Cardiac septum (tissue), 1 donor: ENCODE measurements around the gene SLX9. TPM values are rescaled to one million over a fixed set of nuclear protein-coding genes. Genes with fewer than 3 reads are reported as not detected.
"Not testable (repeated sequence)": the region's sequence is repeated elsewhere in the genome, so short reads cannot be mapped to it uniquely, and the experiment has no call there.

ENCODE experiments used
- DNase-seq: peaks from one replicate; pipeline ENCODE4 v3.0.0-alpha.2; 2020; ENCODE audit warnings: low spot score
- intact Hi-C: fragments of 100-400 bp; cut with DNase I; formaldehyde crosslinking; loops from one replicate; pipeline ENCODE4 v1.14.0; 2022
- total RNA-seq: library from RNA; stranded (reverse); fragmentation: NEBNext Ultra II Directional; extraction: Animal tissue kit (Norgen Biotek cat#: 25700); gene quantifications from one replicate; pipeline ENCODE4 v1.2.1, GENCODE V29; 2021
- donor health status: DM: no; HTN: no; CAD: no.

The SLX9 gene
- total RNA-seq, 1 donor from 2014 or later: 35.8 TPM

DNA sequence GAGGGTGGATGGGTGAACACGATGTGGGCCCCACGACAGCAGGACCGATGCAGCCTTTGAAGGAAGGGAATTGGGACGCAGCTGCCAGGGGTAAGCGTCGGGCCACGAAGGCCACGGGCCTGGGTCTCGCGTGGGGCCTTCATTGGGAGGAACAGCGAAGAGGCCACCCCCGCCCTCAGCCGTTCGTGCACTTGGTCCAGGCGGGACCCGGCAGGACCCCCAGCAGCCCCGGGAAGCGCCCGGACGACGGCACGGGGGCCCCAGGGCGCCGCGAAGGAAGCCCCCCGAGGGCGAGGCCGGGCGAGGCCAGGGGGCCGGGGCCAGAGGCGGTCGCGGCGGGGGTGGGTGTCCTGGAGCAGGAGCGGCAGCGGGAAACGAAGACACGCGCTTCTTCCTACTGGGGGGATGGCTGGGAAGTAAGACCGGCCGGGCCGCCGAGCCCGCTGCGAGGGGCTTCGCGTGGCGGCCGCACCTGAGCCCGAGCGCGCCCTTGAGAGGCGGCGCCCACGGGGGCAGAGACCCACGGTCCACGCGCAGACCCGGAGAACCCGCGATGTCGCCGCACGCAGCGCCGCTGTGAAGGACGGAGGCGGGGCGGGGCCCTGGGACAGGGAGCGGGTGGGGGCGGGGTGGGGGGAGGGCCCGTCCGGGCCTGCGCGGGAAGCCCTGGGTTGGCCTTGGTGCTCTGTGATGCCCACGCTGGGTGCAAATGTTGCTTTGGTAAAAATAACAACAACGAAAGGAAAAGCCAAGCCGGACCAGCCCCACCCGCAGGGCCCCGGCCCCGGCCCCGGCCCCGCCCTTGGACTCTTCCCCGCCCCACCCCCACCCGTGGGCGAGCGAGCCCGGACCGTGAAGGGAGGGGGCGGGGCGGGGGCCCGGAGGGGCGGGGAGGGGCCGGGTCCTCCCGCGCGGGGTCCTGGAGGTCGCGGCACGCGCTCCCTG lies 78.6 kb downstream of the SLX9 start:
- intact Hi-C loops: no loop called here
- peak; percentile 67 for DNase-seq

DNA sequence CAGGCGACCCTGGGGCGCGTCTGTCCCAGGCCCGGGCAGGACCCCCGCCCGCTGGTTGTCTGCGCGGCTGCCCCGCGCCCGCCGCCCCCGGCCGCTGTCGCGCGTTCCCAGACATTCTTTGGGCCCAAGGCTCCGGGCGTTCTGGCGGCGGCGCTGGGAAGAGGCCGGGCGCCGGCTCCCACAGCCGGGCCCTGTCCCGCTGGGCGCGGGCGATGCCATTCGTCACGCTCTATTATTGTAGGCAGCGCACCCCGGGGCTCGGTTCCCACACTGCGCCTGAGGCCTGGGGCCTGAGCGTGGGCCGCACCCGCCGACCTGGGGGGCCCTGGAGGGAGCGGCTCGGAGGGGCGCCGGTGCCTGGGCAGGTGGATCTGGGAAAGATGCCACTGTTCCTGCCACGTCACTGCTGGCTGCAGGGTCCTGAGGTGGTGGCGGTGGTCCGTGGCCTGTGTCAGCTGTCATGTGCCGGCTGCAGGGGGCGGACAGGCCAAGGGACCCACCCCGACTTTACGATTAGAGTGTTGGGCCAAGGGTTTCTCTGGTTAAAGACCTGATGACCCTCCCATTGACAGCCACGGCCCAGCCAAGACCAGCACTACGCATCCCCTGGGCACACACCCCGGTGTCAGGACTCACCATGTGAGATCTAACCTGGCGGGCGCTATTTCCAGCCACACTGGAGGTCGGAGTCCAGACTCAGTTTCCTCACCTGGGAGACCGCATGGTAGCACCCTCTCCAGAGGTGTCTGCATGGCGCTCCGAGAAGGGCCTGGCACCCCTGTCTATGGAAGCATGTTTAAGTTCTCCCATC lies 79.5 kb downstream of the SLX9 start:
- intact Hi-C loops: no loop called here

GRCh38 chr21:45019887-45020537 lies 80.2 kb downstream of the SLX9 start:
- intact Hi-C loops: no loop called here
- DNase-seq: peak; percentile 73

More for the DNA sequence above, 79.5 kb downstream of the SLX9 start:
- DNase-seq: peak; percentile 73

GRCh38 chr21:45020629-45021427 lies 81.0 kb downstream of the SLX9 start:
- intact Hi-C loops: no loop called here
- peak; percentile 35 for DNase-seq

DNA sequence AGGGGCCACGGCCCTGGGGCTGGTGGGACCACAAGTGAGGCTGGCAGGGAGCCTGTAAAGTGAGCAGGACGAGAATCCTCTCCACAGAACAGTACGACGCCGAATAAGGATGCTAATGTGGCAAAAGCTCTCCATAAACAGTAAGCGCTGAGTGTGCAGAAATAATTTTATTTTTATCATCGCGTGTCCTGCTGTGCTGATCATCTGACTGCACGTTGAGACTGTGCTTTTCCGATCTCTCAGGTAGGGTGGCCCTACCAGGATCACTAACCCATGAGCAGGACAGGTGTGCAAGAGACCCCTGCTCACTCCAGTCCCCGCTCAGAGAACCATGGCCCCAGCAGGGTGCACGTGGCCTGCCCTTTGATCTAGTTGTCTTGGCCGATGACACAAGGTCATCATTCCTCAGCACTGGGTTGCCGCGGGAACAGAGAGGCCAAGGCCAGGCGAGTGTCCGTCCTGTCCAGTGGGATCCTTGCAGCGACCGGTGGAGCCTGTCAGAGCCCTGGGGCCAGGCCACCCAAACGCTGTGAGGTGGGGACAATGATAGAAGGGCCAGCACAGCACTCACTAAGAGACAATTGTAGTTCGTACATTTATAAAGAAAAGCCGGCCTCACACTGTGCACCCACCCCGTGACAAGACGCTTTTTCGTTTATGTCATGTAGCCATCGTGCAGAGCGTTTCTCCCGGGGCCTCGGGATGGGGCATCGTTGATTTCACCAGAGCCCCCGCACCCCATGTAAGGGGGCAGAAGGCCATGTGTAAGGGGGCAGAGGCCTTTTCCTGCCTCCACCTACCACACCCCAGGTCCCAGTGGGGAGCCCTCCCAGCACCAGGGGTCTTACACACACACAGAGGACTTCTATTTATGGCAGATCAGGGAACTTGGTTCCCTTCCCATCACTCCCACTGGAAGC lies 81.9 kb downstream of the SLX9 start:
- intact Hi-C loops: no loop called here
- peak; percentile 66 for DNase-seq

DNA sequence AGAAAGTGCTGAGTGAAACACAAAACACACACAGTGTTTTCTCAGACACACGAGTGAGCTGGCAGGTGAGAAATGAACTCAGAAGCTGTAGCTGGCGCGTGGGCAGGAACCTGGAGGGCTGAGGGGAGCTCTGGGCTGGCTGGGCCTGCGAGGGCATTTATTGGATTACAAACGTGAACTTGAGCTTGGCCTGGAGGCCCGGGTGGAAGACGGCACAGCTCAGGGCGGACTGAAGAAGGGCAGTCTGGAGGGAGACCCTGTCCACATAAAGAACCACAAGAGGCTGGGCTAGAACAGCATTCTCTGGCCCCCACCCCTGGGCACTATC lies 82.5 kb downstream of the SLX9 start:
- peak; percentile 44 for DNase-seq
- intact Hi-C loops: no loop called here

- peak; percentile 36 for DNase-seq
- intact Hi-C loops: no loop called here
Measured at GRCh38 chr21:45022736-45023135, 82.9 kb downstream of the SLX9 start.

- DNase-seq, intact Hi-C loops: not testable (repeated sequence)
Measured at GRCh38 chr21:45024516-45024915, 84.7 kb downstream of the SLX9 start.

DNA sequence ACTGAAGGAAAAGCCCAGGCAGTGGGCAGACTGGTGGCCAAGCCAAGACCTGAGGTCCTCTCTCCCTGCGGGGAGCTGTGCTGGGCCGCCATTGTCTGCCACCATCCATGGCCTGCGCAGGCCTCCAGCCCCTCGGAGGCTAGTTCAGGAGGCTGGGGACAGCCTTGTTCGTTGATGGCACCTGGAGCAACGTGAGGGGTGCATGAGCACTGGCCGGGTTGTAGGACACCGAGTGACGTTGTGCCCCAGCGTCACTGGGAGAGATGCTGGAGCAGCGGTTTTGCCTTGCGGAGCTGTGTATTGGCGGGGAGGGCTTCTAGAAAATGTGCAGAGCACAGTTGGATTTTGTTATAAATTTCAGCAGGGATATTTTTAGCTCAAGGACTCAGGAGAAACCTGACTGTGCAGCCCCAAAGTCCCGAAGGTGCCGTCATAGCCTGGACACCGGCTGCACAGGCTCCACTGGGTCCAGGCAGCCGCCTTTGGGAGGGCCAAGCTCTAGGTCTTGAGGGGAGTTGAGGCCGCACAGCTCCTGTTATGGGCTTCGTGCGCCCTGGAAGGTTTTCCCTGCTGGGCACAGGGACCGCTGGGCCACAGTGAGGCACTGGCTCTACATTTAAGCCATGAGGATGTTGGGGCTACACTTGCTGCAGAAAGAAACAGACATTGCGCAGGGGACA lies 86.4 kb downstream of the SLX9 start:
- no peak for DNase-seq
- intact Hi-C loops: no loop called here

Other genes with a start within 250 kb of the SLX9 start
- not detected for gene KRTAP10-12, start 242.9 kb upstream of the SLX9 start, total RNA-seq
- gene TSPEAR, start 228.5 kb upstream of the SLX9 start, total RNA-seq: not detected
- 69.7 TPM for gene UBE2G2, start 138.2 kb upstream of the SLX9 start, total RNA-seq
- gene SUMO3, start 122.0 kb upstream of the SLX9 start, total RNA-seq: 66.0 TPM
- 194 TPM for gene PTTG1IP, start 66.3 kb upstream of the SLX9 start, total RNA-seq
- gene ITGB2, start 19.1 kb upstream of the SLX9 start, total RNA-seq: 11.5 TPM
- gene ADARB1, start 134.6 kb downstream of the SLX9 start, total RNA-seq: 13.7 TPM